Mesendoderm (in vitro differentiated cells): ENCODE data around the gene TCF12.

Source experiments
- DNase-seq: peaks from one replicate; pipeline ENCODE4 v3.0.0; 2013
- H2AK5ac ChIP-seq: 2 replicates; pipeline ENCODE4 v1.6.1; 2013; ENCODE audit warnings: low read length, inconsistent platforms
- H2BK120ac ChIP-seq: 2 replicates; pipeline ENCODE4 v1.6.1; 2013; ENCODE audit warnings: low read depth, mild to moderate bottlenecking, low read length, moderate library complexity, mixed read lengths
- H2BK15ac ChIP-seq: replicated peaks from 2 replicates; pipeline ENCODE4 v1.6.1; 2013; ENCODE audit warnings: low read depth, mild to moderate bottlenecking, moderate library complexity
- H2BK5ac ChIP-seq: 2 replicates; pipeline ENCODE4 v1.6.1; 2013; ENCODE audit warnings: low read length, inconsistent platforms
- H3K18ac ChIP-seq: 2 replicates; pipeline ENCODE4 v1.6.1; 2013; ENCODE audit warnings: mild to moderate bottlenecking, low read length, mixed read lengths
- H3K23ac ChIP-seq: one replicate; pipeline ENCODE4 v1.6.1; 2013; ENCODE audit warnings: low read length
- H3K27ac ChIP-seq: 2 replicates; pipeline ENCODE4 v1.5.1; 2013; ENCODE audit warnings: low read depth, mild to moderate bottlenecking, inconsistent platforms, low read length, moderate library complexity
- H3K27me3 ChIP-seq: 2 replicates; pipeline ENCODE4 v1.6.1; 2013; ENCODE audit warnings: low read length, control low read depth, mild to moderate bottlenecking, inconsistent platforms; ENCODE audit not compliant: insufficient read depth, poor library complexity
- H3K36me3 ChIP-seq: 2 replicates; pipeline ENCODE4 v1.6.1; 2013; ENCODE audit warnings: low read length, inconsistent platforms; ENCODE audit not compliant: control insufficient read depth, insufficient read depth
- H3K4ac ChIP-seq: one replicate; pipeline ENCODE4 v1.6.1; 2013; ENCODE audit warnings: low read depth, mild to moderate bottlenecking, low read length, moderate library complexity
- H3K4me1 ChIP-seq: 2 replicates; pipeline ENCODE4 v1.6.1; 2013; ENCODE audit warnings: low read depth, low read length, inconsistent platforms; ENCODE audit not compliant: control insufficient read depth
- H3K4me2 ChIP-seq: 2 replicates; pipeline ENCODE4 v1.6.1; 2013; ENCODE audit warnings: low read length
- H3K4me3 ChIP-seq: 2 replicates; pipeline ENCODE4 v1.5.1; 2013; ENCODE audit warnings: mild to moderate bottlenecking, low read length
- H3K56ac ChIP-seq: one replicate; pipeline ENCODE4 v1.6.1; 2013; ENCODE audit warnings: low read length
- H3K79me1 ChIP-seq: 2 replicates; pipeline ENCODE4 v1.6.1; 2013; ENCODE audit warnings: low read length, inconsistent platforms
- H3K79me2 ChIP-seq: 2 replicates; pipeline ENCODE4 v1.6.1; 2013; ENCODE audit warnings: mild to moderate bottlenecking, low read length; ENCODE audit not compliant: control insufficient read depth, insufficient read depth
- H3K9ac ChIP-seq: 2 replicates; pipeline ENCODE4 v1.6.1; 2013; ENCODE audit warnings: low read length, inconsistent platforms
- H4K5ac ChIP-seq: one replicate; pipeline ENCODE4 v1.6.1; 2013; ENCODE audit warnings: low read length
- H4K8ac ChIP-seq: one replicate; pipeline ENCODE4 v1.6.1; 2013; ENCODE audit warnings: low read depth, mild to moderate bottlenecking, control low read depth, low read length, moderate library complexity
- WGBS: extraction: QIAGEN DNeasy Blood & Tissue Kit; methylation state at CpG from one replicate; pipeline ENCODE4 v1.1.7; 2013; ENCODE audit warnings: low lambda C conversion rate, missing lambda C conversion rate; ENCODE audit not compliant: insufficient coverage; ENCODE audit errors: extremely low coverage; 5-methylcytosine and 5-hydroxymethylcytosine counted together

The TCF12 gene

DNA sequence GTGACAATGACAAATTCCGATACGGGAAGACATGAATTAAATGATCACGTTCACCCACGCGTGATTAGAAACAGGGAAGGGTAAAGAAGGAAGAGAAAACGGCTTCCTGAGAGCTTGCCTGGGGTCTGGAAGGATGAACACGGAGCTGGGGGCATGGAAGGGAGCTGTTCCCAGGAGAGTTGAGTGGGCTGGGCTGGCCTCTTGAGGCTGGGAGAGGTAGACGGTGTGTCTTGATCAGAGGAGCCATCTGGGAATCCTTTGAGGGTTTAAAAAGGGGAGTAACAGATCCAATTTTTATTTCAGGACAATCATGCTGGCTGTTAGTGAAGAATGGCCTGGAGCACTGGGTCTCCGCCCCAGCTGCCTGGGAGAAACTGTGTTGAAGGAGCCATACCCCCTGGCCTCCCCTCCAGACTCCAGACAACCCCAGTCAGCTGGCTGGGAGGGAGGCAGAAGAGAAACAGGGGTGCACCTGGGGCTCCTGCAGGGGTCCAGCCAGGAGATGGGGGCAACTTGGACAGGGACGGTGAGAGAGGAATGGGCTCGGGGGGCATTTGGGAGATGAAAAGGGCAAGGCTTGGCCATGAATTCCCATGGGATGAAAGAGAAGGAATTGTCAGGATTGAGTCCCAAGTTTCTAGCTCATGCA is 404.3 kb downstream of the TCF12 start:
- H2BK5ac ChIP-seq: peak overlapping the region; percentile 90

GRCh38 chr15:57323299-57323805 is 404.9 kb downstream of the TCF12 start:
- WGBS: no CpG with 5 or more reads among the region's 12 CpGs
- Histone ChIP-seq H3K4me3 (no peak overlapping the region), H2BK15ac (no peak overlapping the region), H3K9ac (no peak overlapping the region), H3K4ac (no peak overlapping the region), H3K18ac (peak overlapping the region; percentile 75), H3K27ac (peak overlapping the region; percentile 32), H2BK120ac (no peak overlapping the region), H3K36me3 (no peaks in the 10 kb centered on the region), H3K79me1 (no peaks in the 10 kb centered on the region), H3K23ac (no peak overlapping the region), H2BK5ac (peak overlapping the region; percentile 0), H2AK5ac (peak overlapping the region; percentile 0), H3K4me1 (peaks cover 15% of the 10 kb centered on the region), H4K8ac (no peak overlapping the region), H3K27me3 (no peaks in the 10 kb centered on the region), H4K5ac (no peak overlapping the region), H3K56ac (peak overlapping the region; percentile 67), H3K79me2 (no peaks in the 10 kb centered on the region), H3K4me2 (no peak overlapping the region)
- DNase-seq: no peak

More for the DNA sequence above, 404.3 kb downstream of the TCF12 start:
- peaks cover 15% of the 10 kb centered on the region for H3K4me1 ChIP-seq
- H3K36me3 ChIP-seq: no peaks in the 10 kb centered on the region
- H3K4me3 ChIP-seq: no peak overlapping the region
- no peak overlapping the region for H3K4me2 ChIP-seq
- no peak overlapping the region for H4K8ac ChIP-seq
- no peak overlapping the region for H4K5ac ChIP-seq
- no peaks in the 10 kb centered on the region for H3K79me1 ChIP-seq
- H3K23ac ChIP-seq: no peak overlapping the region
- no peak for DNase-seq
- peak overlapping the region; percentile 88 for H2AK5ac ChIP-seq
- no peak overlapping the region for H2BK15ac ChIP-seq
- H3K18ac ChIP-seq: peak overlapping the region; percentile 75
- peak overlapping the region; percentile 92 for H3K4ac ChIP-seq
- peak overlapping the region; percentile 30 for H3K9ac ChIP-seq
- WGBS: no CpG with 5 or more reads among the region's 11 CpGs
- H3K27me3 ChIP-seq: no peaks in the 10 kb centered on the region
- H3K79me2 ChIP-seq: no peaks in the 10 kb centered on the region
- peak overlapping the region; percentile 71 for H3K56ac ChIP-seq
- H3K27ac ChIP-seq: no peak overlapping the region
- H2BK120ac ChIP-seq: peak overlapping the region; percentile 7

- Histone ChIP-seq H4K5ac (no peak overlapping the region), H3K79me2 (no peaks in the 10 kb centered on the region), H3K4me3 (no peak overlapping the region), H3K4me1 (peaks cover 15% of the 10 kb centered on the region), H3K27ac (peak overlapping the region; percentile 32), H3K4ac (no peak overlapping the region), H3K18ac (no peak overlapping the region), H3K27me3 (no peaks in the 10 kb centered on the region), H3K4me2 (no peak overlapping the region), H4K8ac (no peak overlapping the region), H3K56ac (peak overlapping the region; percentile 67), H3K9ac (no peak overlapping the region), H2BK15ac (no peak overlapping the region), H2BK120ac (no peak overlapping the region), H2BK5ac (no peak overlapping the region), H3K23ac (no peak overlapping the region), H3K36me3 (no peaks in the 10 kb centered on the region), H2AK5ac (no peak overlapping the region), H3K79me1 (no peaks in the 10 kb centered on the region)
- WGBS: no CpG with 5 or more reads among the region's 6 CpGs
- peak; percentile 97 for DNase-seq
These were observed 405.6 kb downstream of the TCF12 start for GRCh38 chr15:57323806-57324589.

GRCh38 chr15:57324590-57324890 is 406.1 kb downstream of the TCF12 start:
- H2BK120ac ChIP-seq: no peak overlapping the region
- no peak overlapping the region for H3K9ac ChIP-seq
- H4K5ac ChIP-seq: no peak overlapping the region
- no peak overlapping the region for H3K27ac ChIP-seq
- H2AK5ac ChIP-seq: no peak overlapping the region
- H3K4me3 ChIP-seq: no peak overlapping the region
- no peak overlapping the region for H2BK15ac ChIP-seq
- H3K56ac ChIP-seq: no peak overlapping the region
- no peak overlapping the region for H3K4ac ChIP-seq
- no peak for DNase-seq
- no CpG with 5 or more reads among the region's 3 CpGs for WGBS
- no peak overlapping the region for H2BK5ac ChIP-seq
- H3K27me3 ChIP-seq: no peaks in the 10 kb centered on the region
- H3K18ac ChIP-seq: no peak overlapping the region
- peaks cover 15% of the 10 kb centered on the region for H3K4me1 ChIP-seq
- H3K4me2 ChIP-seq: no peak overlapping the region
- no peak overlapping the region for H4K8ac ChIP-seq
- H3K23ac ChIP-seq: no peak overlapping the region
- H3K79me1 ChIP-seq: no peaks in the 10 kb centered on the region
- H3K36me3 ChIP-seq: no peaks in the 10 kb centered on the region
- no peaks in the 10 kb centered on the region for H3K79me2 ChIP-seq

DNA sequence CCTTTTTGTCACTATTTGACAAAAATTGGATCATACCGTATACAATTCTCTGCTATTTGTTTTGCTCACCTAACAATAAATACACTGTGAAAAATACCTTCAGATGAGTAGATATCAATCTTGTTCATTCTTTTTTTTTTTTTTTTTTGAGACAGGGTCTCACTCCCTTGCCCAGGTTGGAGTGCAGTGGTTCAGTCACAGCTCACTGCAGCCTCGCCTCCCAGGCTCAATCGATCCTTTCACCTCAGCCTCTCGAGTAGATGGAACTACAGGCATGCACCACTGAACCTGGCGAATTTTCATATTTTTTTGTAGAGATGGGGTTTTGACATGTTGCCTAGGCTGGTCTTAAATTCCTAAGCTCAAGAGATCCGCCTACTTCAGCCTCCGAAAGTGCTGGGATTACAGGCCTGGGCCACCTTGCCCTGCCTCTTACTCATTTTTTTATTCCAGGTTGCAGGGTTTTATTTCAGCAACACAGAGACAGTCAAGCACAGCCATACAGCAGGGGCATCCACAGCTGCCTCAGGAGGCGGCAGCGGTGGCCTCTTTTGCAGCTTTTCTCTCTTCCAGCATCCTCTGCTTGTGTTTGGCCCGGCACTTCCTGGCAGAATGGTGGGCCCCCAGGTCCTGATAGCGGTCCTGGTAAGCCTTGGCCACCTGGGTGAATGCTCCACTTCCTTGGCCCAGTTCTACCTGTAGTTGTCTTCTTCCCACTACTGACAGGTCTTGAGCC is 406.7 kb downstream of the TCF12 start:
- no peak overlapping the region for H3K56ac ChIP-seq
- H3K9ac ChIP-seq: no peak overlapping the region
- no peaks in the 10 kb centered on the region for H3K79me2 ChIP-seq
- DNase-seq: no peak
- H3K4ac ChIP-seq: no peak overlapping the region
- H4K8ac ChIP-seq: no peak overlapping the region
- H2AK5ac ChIP-seq: no peak overlapping the region
- H3K4me1 ChIP-seq: peaks cover 15% of the 10 kb centered on the region
- H3K27ac ChIP-seq: no peak overlapping the region
- WGBS: no CpG with 5 or more reads among the region's 11 CpGs
- no peak overlapping the region for H3K18ac ChIP-seq
- peak overlapping the region; percentile 28 for H2BK15ac ChIP-seq
- H3K27me3 ChIP-seq: no peaks in the 10 kb centered on the region
- H3K79me1 ChIP-seq: no peaks in the 10 kb centered on the region
- H2BK5ac ChIP-seq: no peak overlapping the region
- H3K36me3 ChIP-seq: no peaks in the 10 kb centered on the region
- H3K4me3 ChIP-seq: no peak overlapping the region
- H4K5ac ChIP-seq: no peak overlapping the region
- no peak overlapping the region for H3K23ac ChIP-seq
- H3K4me2 ChIP-seq: no peak overlapping the region
- no peak overlapping the region for H2BK120ac ChIP-seq
